HUES48 (cell line): Measurements from ENCODE around the gene SLC22A5.
"Not testable (repeated sequence)": the region's sequence is repeated elsewhere in the genome, so short reads cannot be mapped to it uniquely, and the experiment has no call there.

Source experiments
- H3K27ac ChIP-seq: one replicate; pipeline ENCODE4 v1.7.0; 2013; ENCODE audit warnings: low read depth, low read length, inconsistent platforms
- H3K27me3 ChIP-seq: 2 replicates; pipeline ENCODE4 v1.6.1; 2013; ENCODE audit warnings: mild to moderate bottlenecking, low read length; ENCODE audit not compliant: control insufficient read depth, insufficient read depth
- H3K36me3 ChIP-seq: 2 replicates; pipeline ENCODE4 v1.6.1; 2013; ENCODE audit warnings: low read length; ENCODE audit not compliant: control insufficient read depth, insufficient read depth
- H3K4me1 ChIP-seq: 2 replicates; pipeline ENCODE4 v1.6.1; 2013; ENCODE audit warnings: mild to moderate bottlenecking, low read length; ENCODE audit not compliant: control insufficient read depth, insufficient read depth
- H3K4me3 ChIP-seq: 2 replicates; pipeline ENCODE4 v1.5.1; 2013; ENCODE audit warnings: mild to moderate bottlenecking, low read depth, low read length
- H3K9ac ChIP-seq: 2 replicates; pipeline ENCODE4 v1.6.1; 2013; ENCODE audit warnings: mild to moderate bottlenecking, low read depth, low read length, moderate library complexity
- H3K9me3 ChIP-seq: 2 replicates; pipeline ENCODE4 v1.6.1; 2013; ENCODE audit warnings: low read length; ENCODE audit not compliant: control insufficient read depth, insufficient read depth

The SLC22A5 gene

GRCh38 chr5:132414634-132415378, 45.3 kb downstream of the SLC22A5 start:
- Histone ChIP-seq H3K4me3 (no peak overlapping the region), H3K27me3 (no peaks in the 10 kb centered on the region), H3K36me3 (no peaks in the 10 kb centered on the region), H3K9ac (no peak overlapping the region), H3K4me1 (peaks cover 17% of the 10 kb centered on the region), H3K27ac (no peak overlapping the region), H3K9me3 (no peaks in the 10 kb centered on the region)

GRCh38 chr5:132415516-132415915, 46.0 kb downstream of the SLC22A5 start:
- H3K4me3 ChIP-seq, H3K9ac ChIP-seq: not testable (repeated sequence)

GRCh38 chr5:132416306-132417009, 46.9 kb downstream of the SLC22A5 start:
- Histone ChIP-seq H3K27me3 (no peaks in the 10 kb centered on the region), H3K27ac (no peak overlapping the region), H3K9me3 (no peaks in the 10 kb centered on the region), H3K4me3 (no peak overlapping the region), H3K4me1 (peaks cover 12% of the 10 kb centered on the region), H3K9ac (no peak overlapping the region), H3K36me3 (no peaks in the 10 kb centered on the region)

More at GRCh38 chr5:132415516-132415915, 46.0 kb downstream of the SLC22A5 start:
- not testable (repeated sequence) for H3K27me3 ChIP-seq, H3K27ac ChIP-seq, H3K36me3 ChIP-seq, H3K9me3 ChIP-seq
- H3K4me1 ChIP-seq, result peaks cover 17% of the 10 kb centered on the region

GRCh38 chr5:132417010-132417439, 47.5 kb downstream of the SLC22A5 start:
- Histone ChIP-seq H3K9me3 (no peaks in the 10 kb centered on the region), H3K27ac (no peak overlapping the region), H3K4me1 (peaks cover 9% of the 10 kb centered on the region), H3K4me3 (no peak overlapping the region), H3K9ac (no peak overlapping the region), H3K36me3 (no peaks in the 10 kb centered on the region), H3K27me3 (no peaks in the 10 kb centered on the region)

GRCh38 chr5:132417461-132417860, 48.0 kb downstream of the SLC22A5 start:
- H3K36me3 ChIP-seq, result no peaks in the 10 kb centered on the region
- no peaks in the 10 kb centered on the region for H3K9me3 ChIP-seq
- no peak overlapping the region for H3K9ac ChIP-seq
- no peak overlapping the region for H3K4me3 ChIP-seq
- no peaks in the 10 kb centered on the region for H3K27me3 ChIP-seq
- H3K27ac ChIP-seq, result no peak overlapping the region
- H3K4me1 ChIP-seq, result peaks cover 9% of the 10 kb centered on the region

GRCh38 chr5:132417889-132418485, 48.5 kb downstream of the SLC22A5 start:
- Histone ChIP-seq H3K4me3 (no peak overlapping the region), H3K36me3 (no peaks in the 10 kb centered on the region), H3K9ac (no peak overlapping the region), H3K27me3 (no peaks in the 10 kb centered on the region), H3K27ac (no peak overlapping the region), H3K4me1 (peaks cover 9% of the 10 kb centered on the region), H3K9me3 (no peaks in the 10 kb centered on the region)

- Histone ChIP-seq H3K9ac (no peak overlapping the region), H3K9me3 (no peaks in the 10 kb centered on the region), H3K4me3 (no peak overlapping the region), H3K36me3 (no peaks in the 10 kb centered on the region), H3K27me3 (no peaks in the 10 kb centered on the region), H3K27ac (no peak overlapping the region), H3K4me1 (peaks cover 9% of the 10 kb centered on the region)
Observed at GRCh38 chr5:132418881-132419280, 49.4 kb downstream of the SLC22A5 start.

- Histone ChIP-seq H3K27ac (no peak overlapping the region), H3K4me3 (no peak overlapping the region), H3K27me3 (no peaks in the 10 kb centered on the region), H3K36me3 (no peaks in the 10 kb centered on the region), H3K9me3 (no peaks in the 10 kb centered on the region), H3K4me1 (peaks cover 9% of the 10 kb centered on the region), H3K9ac (no peak overlapping the region)
Observed at GRCh38 chr5:132419502-132420468, 50.3 kb downstream of the SLC22A5 start.

- Histone ChIP-seq H3K4me1 (peaks cover 9% of the 10 kb centered on the region), H3K36me3 (no peaks in the 10 kb centered on the region), H3K27ac (no peak overlapping the region), H3K9me3 (no peaks in the 10 kb centered on the region), H3K9ac (no peak overlapping the region), H3K27me3 (no peaks in the 10 kb centered on the region), H3K4me3 (no peak overlapping the region)
Observed at GRCh38 chr5:132420706-132421272, 51.3 kb downstream of the SLC22A5 start.

- H3K9me3 ChIP-seq, result no peaks in the 10 kb centered on the region
- no peak overlapping the region for H3K27ac ChIP-seq
- no peak overlapping the region for H3K4me3 ChIP-seq
- H3K36me3 ChIP-seq, result no peaks in the 10 kb centered on the region
- H3K9ac ChIP-seq, result no peak overlapping the region
- H3K27me3 ChIP-seq, result no peaks in the 10 kb centered on the region
- peaks cover 9% of the 10 kb centered on the region for H3K4me1 ChIP-seq
Observed at GRCh38 chr5:132421462-132421861, 52.0 kb downstream of the SLC22A5 start.
